ENCODE measurements around the gene ACY1.

The ACY1 gene

DNA sequence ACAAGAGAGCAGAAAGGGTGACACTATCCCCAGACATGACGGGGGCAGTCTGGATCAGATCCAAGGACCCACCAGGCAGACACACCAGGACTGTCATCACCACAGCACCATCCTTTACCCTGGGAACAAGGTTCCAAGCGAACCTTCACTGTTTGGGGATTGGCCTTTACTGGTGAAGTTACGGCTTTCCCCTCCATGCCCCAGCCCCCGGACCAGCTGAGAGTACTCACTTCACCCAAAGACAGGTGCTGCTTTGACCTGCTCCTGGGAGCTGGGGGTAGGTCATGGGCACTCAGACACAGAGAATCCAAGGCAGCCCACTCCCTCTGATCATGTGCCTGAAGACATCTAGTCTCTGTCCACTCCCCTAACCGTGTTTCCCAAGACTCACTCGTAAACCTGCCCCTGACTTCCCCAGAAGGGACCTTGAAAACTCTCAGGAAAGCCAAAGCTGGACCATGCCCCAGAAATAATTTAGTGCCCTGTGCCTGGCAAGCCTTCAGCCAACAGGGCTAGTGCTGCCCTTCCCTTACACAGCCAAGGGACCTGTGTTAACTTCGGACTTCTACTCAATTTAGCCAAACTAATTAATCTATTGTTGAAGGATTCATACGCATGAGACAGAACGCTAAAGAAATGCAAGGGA lies 44.4 kb upstream of the ACY1 start:
- no peaks in the 10 kb centered on the region for H3K9me3 ChIP-seq (ENCODE audit: low read depth, low read length)
- no peak for TF ChIP-seq FOXP2 (optimal IDR thresholded peaks at IDR 0.05; ENCODE audit: control extremely low read depth, extremely low read length, insufficient read depth)
- no peak overlapping the region for H3K27ac ChIP-seq
- no peak overlapping the region for H3K9ac ChIP-seq (ENCODE audit: insufficient read length)
- no peaks in the 10 kb centered on the region; the same call in 1 of the 2 replicates for H3K36me3 ChIP-seq (ENCODE audit: insufficient read depth, low read length)
- H3K4me3 ChIP-seq = no peak overlapping the region
- no peak for DNase-seq (ENCODE audit: low read depth, low spot score)

DNA sequence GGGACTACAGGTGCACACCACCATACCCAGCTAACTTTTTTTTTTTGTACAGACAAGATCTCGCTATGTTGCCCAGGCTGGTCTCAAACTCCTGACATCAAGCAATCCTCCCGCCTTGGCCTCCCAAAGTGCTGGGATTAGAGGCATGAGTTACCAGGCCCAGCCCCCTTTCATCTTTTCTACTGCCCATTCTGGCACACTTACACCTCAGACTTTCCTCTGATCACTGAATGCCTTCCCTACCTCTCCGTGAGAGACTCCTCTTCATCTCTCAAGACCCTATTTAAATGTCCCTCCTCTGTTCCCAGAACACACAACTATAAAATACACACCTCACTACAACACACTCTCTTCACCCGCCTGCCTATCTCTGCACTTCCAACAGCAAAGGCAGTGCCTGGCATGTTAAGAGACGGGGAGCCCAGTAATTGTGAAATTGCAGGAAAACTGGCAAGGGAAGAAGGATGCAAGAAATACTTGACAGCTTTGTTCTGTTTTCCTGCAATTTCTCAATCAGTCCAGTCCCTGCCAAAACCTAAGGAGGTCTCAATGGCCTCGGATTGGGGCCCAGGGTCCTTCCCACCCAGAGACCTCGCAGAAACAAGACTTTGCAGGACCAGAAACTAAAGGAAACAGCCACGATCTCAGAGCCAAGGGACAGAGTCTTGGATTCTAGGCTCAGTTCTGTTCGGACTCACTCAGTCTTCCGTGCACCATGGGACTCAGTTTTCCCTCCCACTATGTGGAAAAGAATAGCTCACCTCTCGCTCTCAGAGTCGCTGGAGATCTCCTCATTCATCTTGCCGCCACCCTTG lies 42.5 kb upstream of the ACY1 start:
- H3K9me3 ChIP-seq (ENCODE audit: low read depth, low read length) = no peaks in the 10 kb centered on the region
- peak overlapping the region; percentile 76 for H3K4me3 ChIP-seq
- peak overlapping the region; percentile 75 for H3K9ac ChIP-seq (ENCODE audit: insufficient read length)
- no peak for DNase-seq (ENCODE audit: low read depth, low spot score)
- H3K27ac ChIP-seq = no peak overlapping the region
- TF ChIP-seq POLR2AphosphoS5 (IDR thresholded peaks at IDR 0.05; ENCODE audit: borderline replicate concordance, low read depth, low read length) (no peak), FOXP2 (optimal IDR thresholded peaks at IDR 0.05; ENCODE audit: control extremely low read depth, extremely low read length, insufficient read depth) (no peak), EZH2 (IDR thresholded peaks at IDR 0.05) (no peak)
- H3K36me3 ChIP-seq (ENCODE audit: insufficient read depth, low read length) = no peaks in the 10 kb centered on the region; the same call in 1 of the 2 replicates

DNA sequence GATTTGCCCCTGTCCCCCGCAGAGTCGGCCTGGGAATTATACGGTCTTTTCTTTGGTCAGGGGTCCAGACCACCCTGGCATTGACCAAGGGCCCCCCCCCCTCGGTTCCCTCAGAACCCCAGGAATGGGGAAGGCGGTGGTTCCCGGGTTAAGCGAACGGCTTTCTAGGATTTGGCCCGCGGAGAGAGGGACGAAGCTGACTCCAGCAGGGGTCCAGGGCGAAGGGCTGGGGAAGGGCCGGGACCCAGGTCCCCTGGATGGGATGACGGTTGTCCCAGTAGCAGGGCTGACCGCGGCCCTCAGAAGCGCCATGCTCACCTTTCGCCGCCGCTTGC lies 41.9 kb upstream of the ACY1 start:
- H3K4me3 ChIP-seq = peak overlapping the region; percentile 76
- DNase-seq (ENCODE audit: low read depth, low spot score) = no peak
- H3K9ac ChIP-seq (ENCODE audit: insufficient read length) = peak overlapping the region; percentile 75
- no peak overlapping the region for H3K27ac ChIP-seq
- TF ChIP-seq EZH2 (IDR thresholded peaks at IDR 0.05) (no peak), FOXP2 (optimal IDR thresholded peaks at IDR 0.05; ENCODE audit: control extremely low read depth, extremely low read length, insufficient read depth) (no peak)
- H3K9me3 ChIP-seq (ENCODE audit: low read depth, low read length) = no peaks in the 10 kb centered on the region
- no peaks in the 10 kb centered on the region; the same call in 1 of the 2 replicates for H3K36me3 ChIP-seq (ENCODE audit: insufficient read depth, low read length)

DNA sequence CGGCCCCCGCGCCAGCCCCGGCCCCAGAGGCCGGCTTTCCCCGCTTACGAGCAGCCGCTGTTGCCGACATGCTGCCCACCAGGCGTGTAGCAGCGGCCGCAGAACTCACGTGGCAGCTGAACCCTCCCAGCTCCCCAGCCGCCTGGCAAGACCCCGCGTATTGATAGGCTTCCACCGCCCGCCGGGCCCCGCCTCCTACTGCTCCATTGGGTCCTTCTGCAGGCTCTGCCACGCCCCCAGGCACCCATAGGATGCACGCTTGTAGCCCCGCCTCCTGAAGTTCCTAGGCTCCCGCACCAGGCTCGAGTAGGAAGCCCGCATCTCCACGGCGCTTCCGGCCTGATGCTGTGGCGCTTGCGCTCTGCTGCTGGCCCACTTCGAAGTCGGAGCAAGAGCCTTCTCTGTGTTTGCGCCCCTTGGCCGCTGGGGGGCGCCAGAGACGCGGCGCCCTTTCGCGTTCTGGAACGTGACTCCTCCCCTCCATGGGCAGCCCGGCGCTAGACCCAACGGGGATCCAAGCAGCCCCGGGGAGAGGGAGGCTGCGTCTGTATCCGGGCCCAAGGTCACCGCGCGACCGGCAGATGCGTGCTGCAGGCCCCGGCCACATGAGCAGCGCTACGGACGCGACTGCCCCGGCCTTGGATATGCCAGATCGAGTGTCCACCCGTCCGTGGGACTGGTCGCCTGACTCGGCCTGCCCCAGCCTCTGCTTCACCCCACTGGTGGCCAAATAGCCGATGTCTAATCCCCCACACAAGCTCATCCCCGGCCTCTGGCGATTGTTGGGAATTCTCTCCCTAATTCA lies 41.3 kb upstream of the ACY1 start, which contains the start of the genes PARP3 and RRP9:
PARP3 (plus strand) TSS at position 566 of the 805 bp plus-strand sequence. CDS start 993 bp downstream, outside the sequence.
RRP9 (minus strand) TSS at position 107 of the 805 bp plus-strand sequence; CDS start at position 70, 37 bp downstream.
- peak within 1 kb of the TSS; percentile 76 for H3K4me3 ChIP-seq
- H3K27ac ChIP-seq = no peak within 1 kb of the TSS
- DNase-seq (ENCODE audit: low read depth, low spot score) = peak; percentile 90
- TF ChIP-seq FOXP2 (optimal IDR thresholded peaks at IDR 0.05; ENCODE audit: control extremely low read depth, extremely low read length, insufficient read depth) (no peak), POLR2AphosphoS5 (IDR thresholded peaks at IDR 0.05; ENCODE audit: borderline replicate concordance, low read depth, low read length) (peak; percentile 70; the same call in 1 of the 2 replicates)
- H3K9me3 ChIP-seq (ENCODE audit: low read depth, low read length) = no peaks in the 10 kb centered on the region
- no peaks in the 10 kb centered on the region; the same call in 1 of the 2 replicates for H3K36me3 ChIP-seq (ENCODE audit: insufficient read depth, low read length)
- H3K9ac ChIP-seq (ENCODE audit: insufficient read length) = peak within 1 kb of the TSS; percentile 75

DNA sequence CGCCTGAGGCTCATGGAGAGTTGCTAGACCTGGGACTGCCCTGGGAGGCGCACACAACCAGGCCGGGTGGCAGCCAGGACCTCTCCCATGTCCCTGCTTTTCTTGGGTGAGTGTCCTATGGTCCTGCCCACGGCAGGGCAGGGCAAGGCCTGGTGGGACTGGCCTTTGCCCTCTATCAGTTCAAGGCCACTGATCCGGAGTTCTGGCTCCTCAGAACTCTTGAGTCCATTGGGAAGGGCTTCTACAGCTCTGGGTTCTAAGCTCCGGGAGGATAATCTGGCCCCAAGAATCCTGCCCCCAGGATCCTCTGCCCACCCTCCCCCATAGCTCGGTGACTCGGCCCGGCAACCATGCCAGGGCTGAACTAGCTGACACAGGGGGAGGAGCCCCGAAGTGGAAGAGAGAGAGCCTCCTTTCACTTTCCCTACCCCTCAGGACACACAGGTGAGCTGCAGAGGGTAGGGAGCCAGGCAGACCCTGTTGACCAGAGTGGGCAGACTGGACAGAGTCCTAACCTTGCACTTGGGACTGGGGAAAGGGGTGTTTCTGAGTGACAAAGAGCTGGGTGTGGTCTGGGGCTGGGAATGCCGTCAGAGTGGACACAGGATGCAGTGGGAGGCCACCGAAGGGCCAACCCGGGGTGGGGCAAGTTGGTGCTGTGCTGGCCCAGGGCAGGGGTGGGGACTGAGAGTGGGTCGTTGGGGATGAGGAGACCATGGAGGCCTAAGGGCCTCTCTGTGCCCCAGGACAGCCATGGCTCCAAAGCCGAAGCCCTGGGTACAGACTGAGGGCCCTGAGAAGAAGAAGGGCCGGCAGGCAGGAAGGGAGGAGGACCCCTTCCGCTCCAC lies 40.5 kb upstream of the ACY1 start:
- Histone ChIP-seq H3K36me3 (ENCODE audit: insufficient read depth, low read length) (no peaks in the 10 kb centered on the region), H3K27ac (no peak overlapping the region), H3K9me3 (ENCODE audit: low read depth, low read length) (no peaks in the 10 kb centered on the region), H3K9ac (ENCODE audit: insufficient read length) (peak overlapping the region; percentile 71), H3K4me3 (peak overlapping the region; percentile 73)
- no peak for TF ChIP-seq POLR2AphosphoS5 (IDR thresholded peaks at IDR 0.05; ENCODE audit: borderline replicate concordance, low read depth, low read length)
- TF ChIP-seq EZH2 (IDR thresholded peaks at IDR 0.05) = no peak
- TF ChIP-seq FOXP2 (optimal IDR thresholded peaks at IDR 0.05; ENCODE audit: control extremely low read depth, extremely low read length, insufficient read depth) = no peak
- DNase-seq (ENCODE audit: low read depth, low spot score) = no peak

DNA sequence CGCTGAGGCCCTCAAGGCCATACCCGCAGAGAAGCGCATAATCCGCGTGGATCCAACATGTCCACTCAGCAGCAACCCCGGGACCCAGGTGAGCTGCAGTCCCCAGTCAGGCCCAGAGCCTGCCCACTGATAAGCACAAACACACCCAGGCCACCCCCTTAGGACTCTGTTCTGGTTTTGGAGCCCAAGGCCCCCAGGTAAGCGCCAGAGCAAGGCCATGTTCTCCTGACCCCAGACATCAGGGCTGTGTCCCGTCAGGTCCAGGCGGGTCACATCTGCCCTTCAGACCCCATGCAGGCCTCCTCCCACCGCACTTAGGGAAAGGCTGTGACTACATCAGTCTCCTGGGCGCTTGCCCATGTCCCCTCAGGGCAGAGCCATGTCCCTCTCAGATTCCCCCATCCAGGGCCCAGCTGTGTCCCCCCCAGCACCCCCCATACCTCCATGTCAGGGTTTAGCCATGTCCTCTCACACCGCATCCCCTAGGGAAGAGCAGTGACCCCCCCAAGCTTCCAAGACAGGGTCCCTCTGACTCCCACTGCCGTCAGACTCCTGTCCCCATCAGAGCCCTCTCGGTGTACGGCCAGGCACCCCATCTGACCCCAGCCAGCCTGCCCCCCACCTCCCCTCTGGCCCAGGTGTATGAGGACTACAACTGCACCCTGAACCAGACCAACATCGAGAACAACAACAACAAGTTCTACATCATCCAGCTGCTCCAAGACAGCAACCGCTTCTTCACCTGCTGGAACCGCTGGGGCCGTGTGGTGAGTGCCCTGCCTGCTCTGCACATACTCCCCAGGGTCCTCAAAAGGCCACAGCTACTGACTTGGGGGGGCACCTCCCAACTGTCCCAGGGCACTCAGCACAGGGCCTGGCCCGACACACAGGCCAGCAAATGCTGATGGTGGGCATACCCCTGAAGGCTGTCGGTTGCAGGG lies 39.6 kb upstream of the ACY1 start:
- Histone ChIP-seq H3K36me3 (ENCODE audit: insufficient read depth, low read length) (no peaks in the 10 kb centered on the region), H3K4me3 (no peak overlapping the region), H3K27ac (no peak overlapping the region), H3K9me3 (ENCODE audit: low read depth, low read length) (no peaks in the 10 kb centered on the region), H3K9ac (ENCODE audit: insufficient read length) (no peak overlapping the region)
- no peak for TF ChIP-seq POLR2AphosphoS5 (IDR thresholded peaks at IDR 0.05; ENCODE audit: borderline replicate concordance, low read depth, low read length)
- TF ChIP-seq FOXP2 (optimal IDR thresholded peaks at IDR 0.05; ENCODE audit: control extremely low read depth, extremely low read length, insufficient read depth) = no peak
- TF ChIP-seq EZH2 (IDR thresholded peaks at IDR 0.05) = no peak
- DNase-seq (ENCODE audit: low read depth, low spot score) = no peak

All from SK-N-MC (cell line).